SKM-1 treated with dmso at 0.1 percent for 144 hours (cell line): Measurements from ENCODE around the gene ARHGAP19.

Experiments used
- DNase-seq: peaks from one replicate; lab custom pipeline; 2025; ENCODE audit not compliant: unreplicated experiment; lab: John Stamatoyannopoulos, UW

Gene ARHGAP19

DNA sequence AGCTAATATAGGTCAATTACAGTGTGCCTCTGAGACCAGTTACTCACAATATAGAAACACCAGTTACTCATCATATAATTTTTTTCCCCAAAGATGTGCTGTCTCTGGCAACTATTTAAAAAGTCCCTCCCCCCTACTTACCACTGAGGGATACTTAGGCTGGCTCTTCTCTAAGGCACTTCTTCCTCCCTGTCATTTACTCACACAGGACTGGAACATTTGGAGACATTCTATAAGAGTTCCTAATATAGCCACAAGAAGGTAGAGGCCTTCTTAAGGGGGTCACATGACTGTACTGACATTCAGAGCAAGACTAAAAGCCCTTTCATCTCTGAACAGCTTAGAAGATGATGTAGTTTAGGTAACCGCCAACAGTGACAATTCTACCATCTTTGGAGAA lies 62.3 kb downstream of the ARHGAP19 start:
- DNase-seq = no peak

DNA sequence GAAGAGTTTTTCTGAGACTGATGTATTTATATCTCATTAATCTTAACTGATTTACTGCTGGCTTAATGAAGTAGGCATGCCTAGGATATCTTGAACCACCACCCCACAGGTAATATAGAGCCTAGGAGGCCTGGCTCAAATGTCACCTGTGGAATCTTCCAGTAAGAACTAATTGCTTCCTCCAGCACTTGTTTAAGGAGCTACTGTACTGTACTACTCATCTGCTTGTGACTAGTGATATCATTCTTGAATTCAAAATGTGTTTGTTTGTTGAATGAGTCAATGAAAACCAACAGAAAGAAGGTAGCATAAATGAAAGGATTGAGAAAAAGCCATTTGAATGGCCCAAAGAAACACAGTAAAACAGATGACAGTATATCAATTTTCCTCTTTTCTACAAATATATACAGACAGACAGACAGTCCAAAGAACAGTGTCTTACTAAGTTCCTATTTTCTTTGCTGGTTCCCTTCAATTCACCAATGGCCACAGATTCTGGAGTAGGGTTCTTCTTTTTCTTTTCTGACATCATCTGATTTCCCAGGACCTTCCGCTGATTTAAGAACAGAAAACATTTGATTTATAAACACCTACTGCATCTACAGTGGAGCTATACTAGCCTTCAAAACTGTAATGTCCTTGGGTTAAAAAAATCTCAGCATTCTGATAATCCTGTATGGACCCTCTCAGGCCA lies 63.0 kb downstream of the ARHGAP19 start:
- no peak for DNase-seq

DNA sequence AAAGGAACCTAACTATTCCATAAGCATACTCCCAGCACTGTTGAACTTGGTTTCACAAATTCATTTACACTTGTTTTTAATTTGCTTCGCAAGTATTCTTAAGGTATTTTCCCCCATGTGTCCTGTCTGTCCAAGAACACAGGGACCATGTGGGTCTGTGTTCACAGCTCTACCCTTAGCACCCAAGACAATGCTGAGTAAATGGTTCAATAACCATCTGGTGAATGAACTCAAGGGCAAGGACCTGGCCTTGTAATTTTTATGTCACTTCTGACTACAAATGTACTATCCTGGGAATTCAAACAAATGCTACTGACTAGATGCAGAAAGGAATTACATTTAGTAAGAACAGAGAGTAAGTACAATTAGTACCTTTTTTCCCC lies 63.7 kb downstream of the ARHGAP19 start:
- no peak for DNase-seq

DNA sequence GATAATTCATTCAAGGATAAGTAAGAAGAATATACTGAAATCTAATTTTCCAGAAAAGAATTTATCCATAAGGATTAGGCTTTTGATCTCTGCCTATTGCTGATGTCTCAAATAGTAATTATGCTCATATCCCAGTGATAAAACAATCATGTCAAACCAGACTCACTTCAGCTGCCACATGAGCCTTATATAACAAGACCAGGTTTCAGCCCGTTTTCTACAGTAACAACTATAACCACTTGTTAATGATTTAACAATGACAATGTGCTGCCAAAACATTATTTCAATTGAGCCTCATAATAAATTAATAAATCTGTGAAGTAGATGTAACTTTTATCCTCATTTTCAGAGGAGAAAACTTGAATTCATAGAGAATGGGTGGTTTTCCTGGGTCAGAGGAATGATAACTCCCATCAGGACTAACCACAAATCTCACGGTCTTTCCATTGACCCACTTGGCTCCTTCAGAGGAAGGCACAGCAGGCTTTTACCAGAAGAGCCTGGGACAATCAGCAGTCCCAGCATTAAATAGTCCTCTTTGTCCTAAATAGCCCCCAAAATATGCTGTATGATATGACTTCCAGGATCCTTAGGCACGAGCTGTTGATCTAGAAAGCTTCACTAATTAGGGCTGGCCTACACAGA lies 64.2 kb downstream of the ARHGAP19 start:
- no peak for DNase-seq

DNA sequence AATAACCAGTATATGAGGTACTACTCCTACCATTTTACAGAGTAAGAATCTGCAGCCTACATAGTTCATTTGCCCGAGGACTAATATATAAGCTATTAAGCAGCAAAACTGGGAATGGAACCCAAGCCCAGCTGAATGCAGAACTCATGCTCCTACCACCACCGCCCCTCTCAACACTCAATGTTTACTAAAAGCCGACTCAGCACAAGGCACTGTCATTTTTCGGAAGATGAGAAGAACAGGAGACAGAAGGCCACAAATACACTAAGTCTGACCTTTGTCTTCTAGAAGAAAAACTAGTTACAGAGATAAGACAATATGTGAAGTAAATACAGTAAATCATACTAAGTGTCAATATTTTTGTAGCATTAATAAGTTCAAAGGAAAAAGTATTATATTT lies 66.0 kb downstream of the ARHGAP19 start:
- no peak for DNase-seq

DNA sequence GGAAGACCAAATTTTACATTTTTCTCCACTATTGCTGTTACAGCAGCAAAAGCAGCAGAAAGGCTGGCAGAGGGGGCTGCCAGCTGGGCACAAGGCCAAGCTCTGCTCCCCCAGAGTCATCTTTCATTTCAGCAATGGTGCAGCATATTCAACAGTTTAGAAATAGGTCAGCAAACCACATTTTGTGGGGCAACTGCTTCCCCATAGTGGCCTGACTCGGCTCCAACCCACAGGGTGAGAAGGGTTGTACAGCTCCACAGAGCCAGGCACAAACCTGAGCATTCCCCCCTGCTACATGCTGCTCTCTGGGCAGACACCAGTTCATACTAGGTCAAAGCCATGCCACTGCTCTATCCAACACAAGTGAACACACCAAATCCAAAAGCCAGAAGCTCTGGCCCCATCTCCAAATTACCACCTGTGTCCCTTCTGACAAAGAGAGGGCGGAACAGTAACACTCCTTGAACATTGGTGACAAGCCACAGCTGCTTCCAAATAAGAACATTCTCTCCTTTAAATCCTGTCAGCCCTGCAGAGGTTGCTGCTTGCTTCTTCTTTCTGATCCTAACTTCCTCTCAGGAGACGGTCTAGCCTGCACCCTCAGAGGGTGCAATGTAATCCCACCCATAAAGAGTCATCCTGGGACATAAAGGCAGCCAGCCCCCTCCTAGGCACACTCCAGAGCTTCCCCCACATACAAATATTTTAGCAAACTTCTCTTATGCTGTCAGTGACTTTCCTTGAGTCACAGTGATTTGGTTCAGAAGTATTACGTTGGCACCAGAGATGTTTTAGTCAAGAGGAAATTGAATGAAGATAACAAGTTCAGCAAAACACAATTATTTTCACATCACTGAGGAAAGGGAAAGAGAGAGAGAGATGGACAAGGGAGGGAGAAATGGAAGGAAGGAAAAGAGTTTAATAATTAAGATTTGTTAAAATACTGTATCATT lies 67.7 kb downstream of the ARHGAP19 start:
- DNase-seq = peak; percentile 6

DNA sequence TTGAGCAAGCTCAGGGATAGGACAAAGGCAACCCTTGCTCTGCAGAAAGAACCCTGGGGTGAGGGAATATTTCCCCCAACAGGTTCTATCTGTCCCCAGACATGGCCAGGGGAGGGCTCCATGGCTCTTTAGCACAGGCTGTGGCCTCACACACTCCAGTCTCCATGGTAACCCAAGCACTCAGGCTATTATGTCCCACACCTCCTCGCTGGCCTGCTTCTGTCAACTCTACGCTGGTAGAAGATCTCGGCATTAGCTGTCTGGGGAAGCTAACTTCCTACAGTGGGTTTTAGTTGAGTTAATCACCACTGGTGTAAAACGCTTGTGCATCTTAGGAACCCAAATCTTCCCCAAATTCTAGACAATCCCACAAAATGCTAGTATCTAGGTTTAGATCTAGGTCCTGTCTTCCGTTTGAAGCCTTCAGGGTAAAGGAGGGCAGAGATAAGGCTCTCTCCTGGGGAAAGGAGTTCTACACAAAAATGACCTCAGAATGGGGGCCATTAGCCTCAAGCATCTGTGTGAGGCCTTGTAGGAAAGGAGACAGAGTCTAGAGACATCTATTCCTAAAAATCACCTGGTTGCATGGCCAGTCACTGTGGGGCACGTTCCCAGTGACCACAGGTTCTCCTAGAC lies 70.0 kb downstream of the ARHGAP19 start:
- no peak for DNase-seq

DNA sequence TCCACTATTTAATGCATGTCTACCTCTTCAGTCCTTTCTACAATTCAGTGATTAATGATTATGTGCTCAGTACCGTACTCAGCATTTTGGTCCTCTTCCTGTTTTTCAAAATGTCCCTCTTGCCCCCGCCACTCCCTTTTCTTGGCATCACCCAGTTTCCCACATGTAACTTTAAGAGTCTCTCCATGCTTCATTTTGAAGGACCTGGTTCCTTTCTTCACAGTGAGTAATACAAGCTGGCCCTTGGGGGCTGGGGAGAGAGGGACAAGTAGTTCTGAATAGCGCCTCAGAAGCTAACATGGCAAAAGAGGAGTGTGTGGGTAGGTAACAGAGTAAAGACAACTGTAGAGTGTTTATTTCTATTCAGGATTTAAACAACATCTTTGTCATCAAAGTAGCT lies 72.1 kb downstream of the ARHGAP19 start:
- DNase-seq = no peak

DNA sequence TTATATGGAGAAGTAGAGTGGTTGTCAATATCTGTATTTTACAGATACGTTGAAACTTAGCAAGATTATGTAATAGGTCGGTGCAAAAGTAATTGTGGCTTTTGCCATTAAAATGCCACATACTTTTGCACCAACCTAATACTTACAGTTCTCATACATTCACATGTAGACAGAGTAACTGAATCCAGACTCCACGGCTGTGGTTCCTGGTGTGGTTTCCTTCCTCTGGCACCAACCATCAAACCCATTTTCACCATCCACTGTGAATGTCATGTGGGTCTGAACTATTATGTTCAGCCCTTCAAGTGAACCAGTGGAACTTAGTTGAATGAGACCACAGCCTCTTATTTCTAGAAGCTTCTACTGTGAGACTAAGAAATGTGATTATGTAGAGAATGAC lies 75.1 kb downstream of the ARHGAP19 start:
- DNase-seq = peak; percentile 15

DNA sequence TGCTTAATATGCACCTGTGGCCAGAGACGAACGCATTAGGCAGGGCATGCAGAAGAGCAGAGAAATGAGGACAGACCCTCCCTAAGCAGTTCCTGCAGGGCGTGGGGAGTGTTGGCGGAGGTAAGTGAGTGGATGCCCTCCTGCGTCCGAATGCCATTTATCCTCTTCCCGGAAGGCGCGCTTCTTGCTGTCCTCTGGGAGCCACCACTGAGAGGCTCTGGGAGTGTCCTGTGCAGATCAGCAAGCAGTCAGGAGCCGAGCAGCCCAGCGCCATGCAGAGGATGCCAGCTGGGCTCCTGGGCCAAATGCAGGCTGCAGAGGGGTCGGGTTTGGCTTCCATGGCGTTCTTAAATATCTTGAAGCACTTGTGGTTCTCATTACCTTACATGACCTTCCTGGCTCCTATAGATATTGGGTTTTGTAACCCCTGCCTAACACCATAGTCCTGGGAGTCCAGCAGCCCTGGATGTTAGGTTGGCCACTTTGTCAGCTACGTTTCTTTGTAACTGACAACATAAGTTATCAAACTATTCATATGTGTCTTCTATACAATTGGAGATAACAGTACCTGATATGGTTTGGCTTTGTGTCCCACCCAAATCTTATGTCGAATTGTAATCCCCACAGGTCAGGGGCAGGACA lies 76.7 kb downstream of the ARHGAP19 start:
- DNase-seq = no peak

DNA sequence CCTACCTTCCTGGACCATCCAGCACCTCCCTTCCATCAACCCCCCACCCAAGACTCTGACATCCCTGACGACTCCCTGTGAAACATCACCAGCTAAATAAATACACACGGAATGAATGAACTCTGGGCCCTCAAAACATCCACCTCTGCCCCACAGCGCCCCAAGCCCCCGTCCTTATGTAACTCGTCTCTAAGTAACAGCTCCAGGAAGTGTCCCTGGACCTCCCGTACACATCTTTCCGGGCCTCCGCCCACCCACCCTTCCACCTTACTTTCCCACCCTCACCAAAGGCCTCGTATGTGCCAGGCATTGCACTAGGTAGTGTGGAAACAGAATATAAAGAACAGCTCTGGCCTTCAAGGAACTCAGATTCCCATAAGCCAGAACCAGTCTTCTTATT lies 79.0 kb downstream of the ARHGAP19 start:
- no peak for DNase-seq

DNA sequence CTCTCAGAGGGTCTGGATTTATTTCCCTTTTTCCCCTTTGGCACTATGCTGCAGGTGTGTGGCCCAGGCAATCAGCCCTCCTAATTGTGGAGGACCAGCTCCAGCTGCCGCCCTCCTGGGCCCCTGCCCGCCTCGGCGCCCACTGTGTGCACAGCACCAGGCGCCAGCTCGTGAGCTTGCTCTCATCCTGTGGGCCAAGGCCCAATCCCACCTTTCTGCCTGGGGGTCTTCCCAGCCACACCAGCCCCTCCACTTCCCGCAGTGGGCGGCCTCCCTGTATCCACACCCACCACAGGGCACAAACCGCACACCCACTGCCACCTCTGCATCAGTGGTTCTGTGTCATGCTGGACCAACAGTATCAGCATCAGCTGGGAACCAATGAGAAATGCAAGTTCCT lies 81.2 kb downstream of the ARHGAP19 start:
- no peak for DNase-seq

DNA sequence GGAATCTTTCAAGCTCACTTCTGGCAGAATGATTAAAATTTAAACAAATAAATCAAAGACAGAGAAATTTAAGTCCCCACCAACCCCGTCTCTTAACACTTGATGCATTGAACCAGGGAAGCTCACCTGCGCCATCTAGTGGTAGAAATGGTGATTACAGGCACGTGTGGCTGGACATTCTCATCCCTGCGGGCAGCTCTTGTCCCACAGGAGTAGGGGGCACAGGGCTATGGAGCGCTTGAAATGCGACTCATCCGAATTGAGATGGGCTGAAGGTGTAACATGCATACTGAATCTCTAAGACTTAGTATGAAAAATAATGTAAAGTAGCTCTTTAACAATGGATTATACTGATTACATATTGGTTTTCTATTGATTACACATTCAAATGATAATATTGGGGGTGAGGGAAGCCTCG lies 81.9 kb downstream of the ARHGAP19 start:
- peak; percentile 16 for DNase-seq

DNA sequence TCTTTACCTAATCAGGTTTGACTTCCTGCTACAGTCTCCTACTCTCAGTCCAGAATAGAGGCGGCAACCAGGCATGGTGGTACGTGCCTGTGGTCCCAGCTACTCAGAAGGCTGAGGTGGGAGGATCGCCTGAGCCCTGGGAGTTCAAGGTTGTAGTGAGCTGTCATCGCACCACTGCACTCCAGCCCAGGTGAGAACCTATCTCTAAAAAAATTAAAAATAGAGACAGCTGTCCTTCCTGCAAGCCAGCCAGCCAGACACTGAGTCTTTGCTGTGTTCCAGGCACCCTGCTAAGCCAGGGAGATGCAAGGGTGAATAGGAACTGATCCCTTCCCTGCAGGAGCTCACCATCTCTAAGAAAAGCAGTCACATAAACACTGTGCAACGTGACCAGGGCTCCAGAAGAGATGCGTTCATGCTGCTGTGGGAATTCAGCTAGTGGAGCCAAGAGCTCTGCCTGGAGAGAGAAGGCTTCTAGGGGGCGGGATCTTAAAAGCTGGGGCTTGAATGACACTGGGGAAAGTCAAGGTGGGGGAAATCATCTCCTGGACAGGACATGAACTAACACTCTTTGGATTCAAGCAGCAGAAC lies 84.6 kb downstream of the ARHGAP19 start:
- no peak for DNase-seq

DNA sequence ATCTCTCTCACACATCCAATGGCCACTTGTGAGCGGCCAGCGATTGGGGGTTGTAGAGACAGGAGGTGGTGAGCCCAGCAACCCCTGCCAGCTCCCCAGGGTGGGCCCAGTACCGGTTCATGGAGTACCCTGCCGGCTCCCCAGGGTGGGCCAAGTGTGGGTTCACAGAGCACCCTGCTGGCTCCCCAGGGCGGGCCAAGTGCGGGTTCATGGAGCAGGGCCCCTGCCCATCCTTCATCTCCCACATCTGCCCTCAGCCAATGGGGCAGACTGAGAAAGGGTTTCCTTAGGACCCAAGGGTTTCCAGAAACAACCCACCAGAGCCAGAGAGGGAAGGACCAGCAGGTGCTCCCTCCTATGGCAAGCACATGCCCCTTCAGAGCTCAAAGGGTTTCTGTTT lies 85.3 kb downstream of the ARHGAP19 start:
- DNase-seq = no peak

DNA sequence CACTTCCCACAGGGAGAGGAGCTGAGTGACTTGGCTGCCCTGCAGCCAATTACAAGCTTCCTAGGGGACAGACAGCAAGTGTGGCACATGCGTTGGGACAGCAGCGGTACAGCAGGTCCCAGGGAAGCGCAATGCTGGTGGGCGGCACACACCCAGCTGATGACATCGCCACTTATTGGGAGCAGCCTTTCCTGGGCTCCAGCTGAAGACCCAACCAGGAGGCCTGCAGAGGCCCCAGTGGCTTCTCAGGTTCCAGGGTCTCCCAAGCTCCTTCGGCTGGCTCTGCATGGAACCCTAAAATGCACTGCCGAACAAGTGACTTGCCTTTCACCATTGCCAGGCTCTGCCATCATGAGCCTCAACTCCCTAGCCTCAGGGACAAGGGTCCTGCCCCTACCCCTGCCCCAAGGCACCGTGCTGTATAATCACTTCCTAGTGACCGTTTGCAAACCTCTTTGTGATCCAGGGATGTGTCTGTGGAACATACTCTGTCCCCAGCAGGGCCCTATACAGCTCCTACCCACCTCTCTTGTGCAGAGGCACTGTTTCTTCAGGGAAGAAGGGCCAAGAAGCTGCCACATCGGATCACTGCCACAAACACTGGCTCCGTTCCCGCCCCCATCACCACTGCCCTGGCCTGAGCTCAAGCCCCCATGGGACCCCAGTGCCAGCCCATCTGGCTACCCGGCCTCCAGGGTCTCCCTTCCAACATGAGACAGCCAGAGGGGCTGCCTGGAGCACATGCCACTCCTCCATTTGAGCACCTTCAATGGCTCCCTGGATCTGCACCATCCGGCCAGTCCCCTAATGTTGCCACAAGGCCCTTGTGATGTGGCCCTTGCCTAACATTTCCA lies 87.4 kb downstream of the ARHGAP19 start:
- no peak for DNase-seq

DNA sequence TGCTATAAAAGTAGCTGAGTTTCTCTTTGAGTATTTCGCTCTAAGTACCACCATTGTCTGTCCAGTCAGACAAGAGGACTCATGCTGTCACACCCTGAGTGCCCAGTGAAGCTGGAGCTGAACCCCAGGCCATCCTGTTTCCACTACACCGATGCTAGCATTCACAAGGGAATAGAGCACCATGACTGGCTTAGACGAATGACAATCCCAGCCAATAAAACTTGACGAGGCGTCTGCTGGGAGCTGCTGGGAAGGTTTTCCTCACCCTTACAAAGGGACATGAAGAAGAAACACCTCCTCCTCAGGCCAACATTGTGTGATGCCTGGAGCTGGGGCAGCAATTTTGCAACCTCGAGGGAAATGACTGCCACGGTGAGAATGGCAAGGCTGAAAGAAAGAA lies 89.2 kb downstream of the ARHGAP19 start:
- no peak for DNase-seq

DNA sequence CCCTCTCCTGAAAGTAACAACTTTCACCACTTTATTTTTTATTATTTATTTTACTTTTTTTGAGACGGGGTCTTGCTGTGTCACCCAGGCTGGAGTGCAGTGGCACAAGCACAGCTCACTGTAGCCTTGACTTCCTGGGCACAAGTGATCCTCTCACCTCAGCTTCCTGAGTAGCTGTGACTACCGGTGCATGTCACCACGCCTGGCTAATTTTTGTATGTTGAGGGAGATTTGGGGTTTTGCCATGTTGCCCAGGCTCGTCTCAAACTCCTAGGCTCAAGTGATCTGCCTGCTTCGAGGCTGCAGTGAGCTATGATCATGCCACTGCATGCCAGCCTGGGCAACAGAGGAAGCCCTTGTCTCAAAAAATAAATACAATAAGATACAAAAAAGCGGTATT lies 91.8 kb downstream of the ARHGAP19 start:
- DNase-seq = no peak

DNA sequence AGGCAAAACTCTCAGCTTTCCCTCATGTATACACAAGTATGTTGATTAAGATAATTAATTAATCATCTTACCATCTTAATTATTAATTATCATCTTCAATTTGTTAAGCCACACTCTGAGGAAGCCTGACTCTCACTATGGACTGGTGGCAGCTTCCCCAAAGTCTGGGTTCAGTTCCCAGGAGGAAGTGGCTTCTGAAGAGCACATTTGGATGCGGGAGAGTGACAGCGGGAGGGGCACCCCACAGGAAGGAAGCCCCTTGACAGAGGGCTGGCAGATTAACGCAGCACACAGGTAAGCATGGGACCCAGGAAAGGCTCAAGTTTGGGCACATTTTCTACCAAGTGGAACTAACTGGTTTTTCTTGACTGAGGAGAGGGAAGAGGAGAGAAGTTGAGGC lies 93.3 kb downstream of the ARHGAP19 start:
- DNase-seq = no peak
